Measurements from ENCODE around the gene RPL4. TPM values are rescaled to one million over a fixed set of nuclear protein-coding genes. Genes with fewer than 3 reads are reported as not detected.
"Not testable (repeated sequence)": the region's sequence is repeated elsewhere in the genome, so short reads cannot be mapped to it uniquely, and the experiment has no call there.

The RPL4 gene
- total and polyA plus RNA-seq, 9 of the 15 experiments (the other 6 are each of a cell fraction or from before 2014, with no cell fraction given): 2,055 to 7,760 (median 5,069) TPM

- H3K4me1 ChIP-seq (replicated peaks in 1 of 2; ENCODE audit: control insufficient read depth in 2 of 2, insufficient read depth in 2 of 2, low read length in 2 of 2); in situ Hi-C loops (cut with MboI); ATAC-seq; H3K9me1 ChIP-seq (ENCODE audit: control insufficient read depth, insufficient read depth, low read length); H3K4me2 ChIP-seq (ENCODE audit: insufficient read depth, low read length); H3K9me3 ChIP-seq (replicated peaks; ENCODE audit: control insufficient read depth, insufficient read depth, low read depth, low read length); CTCF ChIA-PET (ENCODE audit: low intra/inter-chr PET ratio); H3K9ac ChIP-seq (ENCODE audit: insufficient read depth in 1 of 2, low read depth in 2 of 2, low read length in 2 of 2); H3K27ac ChIP-seq (ENCODE audit: extremely low read depth, low read depth, low read length); H2AFZ ChIP-seq (ENCODE audit: low read depth, low read length); intact Hi-C loops (cut with micrococcal nuclease); H3K4me3 ChIP-seq; POLR2A ChIA-PET; H3K27me3 ChIP-seq (ENCODE audit: control insufficient read depth in 2 of 2, insufficient read depth in 2 of 2, low read length in 2 of 2); H3K79me2 ChIP-seq (ENCODE audit: control insufficient read depth, insufficient read depth, low read length); BruUV-seq (replicated peaks); H4K20me1 ChIP-seq (replicated peaks; ENCODE audit: control insufficient read depth, insufficient read depth, low read length); FAIRE-seq; DNase-seq (ENCODE audit: extremely low read depth in 1 of 4, low spot score in 3 of 4): not testable (repeated sequence)
- WGBS (ENCODE audit: insufficient coverage, low coverage, missing lambda C conversion rate): 58% methylated on average over 6 of the region's 6 CpGs
- peak; percentile 46 for TF ChIP-seq NR2C1 (IDR thresholded peaks at IDR 0.05)
- TF ChIP-seq NR2C1 (tag; IDR thresholded peaks at IDR 0.05): peak; percentile 73
- TF ChIP-seq KDM1A (IDR thresholded peaks at IDR 0.05): peak; percentile 31 to 42; a peak in 3 of 4 replicates
- peak; percentile 60 for TF ChIP-seq TAL1 (IDR thresholded peaks at IDR 0.05)
- TF ChIP-seq GATA2 (CRISPR knock-in tag; IDR thresholded peaks at IDR 0.05): peak; percentile 31; the same call in 1 of the 2 replicates
- TF ChIP-seq CBFA2T3 (IDR thresholded peaks at IDR 0.05): peak; percentile 69
- peak; percentile 78 for TF ChIP-seq TCF3 (CRISPR knock-in tag; IDR thresholded peaks at IDR 0.05)
- TF ChIP-seq KLF16 (IDR thresholded peaks at IDR 0.05): peak; percentile 15; the same call in 1 of the 2 replicates
- TF ChIP-seq ARID1B (IDR thresholded peaks at IDR 0.05): peak; percentile 62; the same call in 1 of the 2 replicates
- peak; percentile 27; the same call in 1 of the 2 replicates for TF ChIP-seq NCOR1 (IDR thresholded peaks at IDR 0.05)
- peak; percentile 58; the same call in 1 of the 2 replicates for TF ChIP-seq CBFA2T2 (conservative IDR thresholded peaks at IDR 0.05)
- peaks cover 20% of the 10 kb centered on the region; the same call in 2 of the 3 replicates for H3K36me3 ChIP-seq (ENCODE audit: control insufficient read depth, insufficient read depth, low read length)
These were observed 39.4 kb downstream of the RPL4 start for GRCh38 chr15:66465294-66465693.
